Measurements from ENCODE around the gene FGF12. TPM values are rescaled to one million over a fixed set of nuclear protein-coding genes. Genes with fewer than 3 reads are reported as not detected.

The FGF12 gene
- total RNA-seq, 1 donor from 2014 or later: 1.6 TPM

GRCh38 chr3:192216067-192216466, 511.3 kb downstream of the FGF12 start:
- no peak overlapping the region for H3K4me3 ChIP-seq (ENCODE audit: low read depth, low read length)
- TF ChIP-seq CTCF (conservative IDR thresholded peaks at IDR 0.05; ENCODE audit: low read depth, low read length): no peak
- no peak for DNase-seq (ENCODE audit: low read depth)

GRCh38 chr3:192212979-192213378, 514.4 kb downstream of the FGF12 start:
- no peak for TF ChIP-seq CTCF (conservative IDR thresholded peaks at IDR 0.05; ENCODE audit: low read depth, low read length)
- H3K4me3 ChIP-seq (ENCODE audit: low read depth, low read length): no peak overlapping the region
- DNase-seq (ENCODE audit: low read depth): no peak

GRCh38 chr3:192212335-192212734, 515.0 kb downstream of the FGF12 start:
- no peak overlapping the region for H3K4me3 ChIP-seq (ENCODE audit: low read depth, low read length)
- TF ChIP-seq CTCF (conservative IDR thresholded peaks at IDR 0.05; ENCODE audit: low read depth, low read length): peak; percentile 19
- no peak for DNase-seq (ENCODE audit: low read depth)

- no peak for DNase-seq (ENCODE audit: low read depth)
- no peak overlapping the region for H3K4me3 ChIP-seq (ENCODE audit: low read depth, low read length)
- TF ChIP-seq CTCF (conservative IDR thresholded peaks at IDR 0.05; ENCODE audit: low read depth, low read length): no peak
Observed at GRCh38 chr3:192207651-192208050, 519.7 kb downstream of the FGF12 start.

GRCh38 chr3:192207239-192207638, 520.1 kb downstream of the FGF12 start:
- DNase-seq (ENCODE audit: low read depth): no peak
- no peak overlapping the region for H3K4me3 ChIP-seq (ENCODE audit: low read depth, low read length)
- TF ChIP-seq CTCF (conservative IDR thresholded peaks at IDR 0.05; ENCODE audit: low read depth, low read length): no peak

GRCh38 chr3:192194085-192194484, 533.3 kb downstream of the FGF12 start:
- no peak overlapping the region for H3K4me3 ChIP-seq (ENCODE audit: low read depth, low read length)
- TF ChIP-seq CTCF (conservative IDR thresholded peaks at IDR 0.05; ENCODE audit: low read depth, low read length): no peak
- DNase-seq (ENCODE audit: low read depth): no peak

- DNase-seq (ENCODE audit: low read depth): no peak
- H3K4me3 ChIP-seq (ENCODE audit: low read depth, low read length): no peak overlapping the region
- peak; percentile 93 for TF ChIP-seq CTCF (conservative IDR thresholded peaks at IDR 0.05; ENCODE audit: low read depth, low read length)
Observed at GRCh38 chr3:192188218-192188835, 539.0 kb downstream of the FGF12 start.
